Renal cortex interstitium (tissue), 11 donors: ENCODE data around the gene MYOCD. TPM values are rescaled to one million over a fixed set of nuclear protein-coding genes. Genes with fewer than 3 reads are reported as not detected.
A peak's percentile ranks its signal among the peaks of the same experiment; 100 is the strongest.

Experiments
- DNase-seq, 11 donors: peaks; one replicate each; pipeline ENCODE4 v3.0.0-alpha.2; 2013; ENCODE audit warnings: low read depth in 9 of 11, low spot score in 4 of 11; ENCODE audit errors: extremely low read depth in 1 of 11
- polyA plus RNA-seq, 3 donors: library from polyadenylated mRNA; unstranded; fragments of 120-200 nt; gene quantifications; one replicate each; pipeline ENCODE4 v1.2.1, GENCODE V29; 2013; ENCODE audit not compliant: insufficient read length in 3 of 3

MYOCD gene
- polyA plus RNA-seq, 3 donors, result 5.4 to 7.4 (median 6.6) TPM

DNA sequence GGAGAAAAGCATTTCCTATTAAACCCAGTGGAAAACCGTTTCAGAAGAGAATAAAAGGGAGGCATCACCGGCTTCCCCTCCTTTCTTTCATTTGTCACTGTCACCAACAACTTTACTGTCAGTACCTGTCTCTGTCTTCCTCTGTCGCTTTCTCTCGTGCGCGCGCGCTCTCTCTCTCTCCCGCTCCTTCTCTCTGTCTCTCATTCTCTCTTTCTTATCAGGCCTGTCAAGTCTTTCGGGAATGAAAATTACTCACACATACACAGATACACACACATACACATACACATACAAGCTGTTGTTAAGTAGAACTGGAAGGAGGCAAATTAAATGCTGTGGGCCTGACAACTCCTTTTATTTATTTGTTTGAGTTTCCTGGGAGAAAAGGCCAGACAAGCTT lies 17.6 kb downstream of the MYOCD start:
- no peak for DNase-seq

DNA sequence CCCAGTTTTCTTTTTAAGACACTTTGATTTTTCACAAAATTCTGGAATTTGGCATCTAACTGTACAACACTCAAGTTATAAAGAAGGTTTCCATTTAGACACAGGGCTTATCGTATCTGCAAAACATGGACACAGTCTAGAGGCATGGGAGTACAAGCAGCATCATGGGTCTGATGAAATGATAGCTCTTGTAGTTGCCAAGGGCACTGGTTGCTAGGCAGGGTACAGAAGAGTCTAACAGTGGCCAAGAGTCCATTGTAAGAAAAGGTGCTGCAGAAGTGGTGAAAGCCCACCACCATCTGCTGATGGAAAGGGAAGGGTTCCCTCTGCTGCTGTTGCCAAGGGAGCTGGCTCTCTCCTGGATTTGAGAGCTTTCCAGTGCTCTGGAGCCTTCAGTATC lies 20.8 kb downstream of the MYOCD start:
- DNase-seq, result no peak

DNA sequence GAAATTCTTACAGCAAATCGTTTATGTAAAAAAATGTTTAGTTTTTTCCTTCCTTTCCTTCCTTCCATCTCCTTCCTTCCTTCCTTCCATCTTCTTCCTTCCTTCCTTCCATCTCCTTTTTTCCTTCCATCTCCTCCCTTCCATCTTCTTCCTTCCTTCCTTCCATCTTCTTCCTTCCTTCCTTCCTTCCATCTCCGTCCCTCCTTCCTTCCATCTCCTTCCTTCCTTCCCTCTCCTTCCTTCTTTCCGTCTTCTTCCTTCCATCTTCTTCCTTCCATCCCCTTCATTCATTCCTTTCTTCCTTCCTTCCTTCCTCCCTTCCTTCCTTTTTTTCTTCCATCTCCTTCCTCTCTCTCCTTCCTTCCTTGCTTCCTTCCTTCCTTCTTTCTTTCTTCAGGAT lies 22.7 kb downstream of the MYOCD start:
- DNase-seq, result no peak

DNA sequence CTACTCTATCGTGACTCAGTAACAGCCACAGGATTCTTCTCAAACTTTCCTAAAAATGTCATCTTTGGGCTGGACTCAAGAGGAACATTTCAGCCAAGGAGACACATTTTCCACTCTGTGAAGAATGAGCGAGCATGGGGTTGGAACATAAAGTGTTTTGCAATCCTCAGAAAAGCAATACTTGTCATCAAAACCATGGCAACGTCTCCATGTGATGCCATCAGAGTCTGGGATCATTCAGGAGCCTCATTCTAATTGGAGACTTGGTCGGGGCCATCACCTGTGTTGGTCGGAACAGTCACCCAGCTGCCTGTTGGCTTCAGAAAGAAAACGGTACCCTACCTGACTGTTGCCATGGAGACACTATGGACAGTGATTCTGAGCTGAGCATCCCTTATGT lies 25.5 kb downstream of the MYOCD start:
- DNase-seq, result no peak

DNA sequence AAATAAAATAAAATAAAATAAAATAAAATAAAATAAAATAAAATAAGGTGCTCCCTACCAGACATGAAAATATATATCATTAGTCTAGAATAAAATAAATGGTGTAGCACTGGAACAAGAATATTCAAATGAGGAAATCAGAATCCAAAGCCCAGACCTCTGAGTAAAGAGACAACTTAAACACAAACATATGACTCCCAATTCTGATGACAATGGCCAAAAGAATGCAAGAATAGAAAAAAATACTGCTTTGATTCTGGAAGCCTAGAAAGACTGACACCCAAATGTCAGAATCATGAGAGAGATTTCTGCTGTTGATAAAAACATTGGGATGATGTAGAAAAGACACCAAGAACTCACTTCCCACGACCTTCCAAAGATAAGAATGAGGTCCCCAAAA lies 27.9 kb downstream of the MYOCD start:
- DNase-seq, result no peak

DNA sequence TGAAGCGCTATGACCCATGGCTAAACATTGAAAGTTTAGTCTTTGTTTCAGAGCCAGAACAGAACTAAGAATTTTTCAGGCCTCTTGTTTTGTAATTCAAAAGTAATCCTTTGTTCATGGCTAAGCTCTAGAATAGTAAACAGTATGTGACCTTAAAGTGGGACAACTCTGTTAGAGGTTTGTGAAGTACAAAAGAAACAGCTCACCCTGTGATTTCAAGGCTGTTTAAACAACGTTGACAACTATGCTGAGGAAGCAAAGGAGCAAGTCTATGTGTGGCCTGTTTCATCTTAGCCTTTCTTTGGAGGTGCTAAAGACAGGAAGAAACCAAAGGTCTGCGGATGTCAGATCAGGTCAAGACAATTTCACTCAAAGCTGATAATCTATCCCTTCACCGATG lies 40.4 kb downstream of the MYOCD start:
- DNase-seq, result no peak

DNA sequence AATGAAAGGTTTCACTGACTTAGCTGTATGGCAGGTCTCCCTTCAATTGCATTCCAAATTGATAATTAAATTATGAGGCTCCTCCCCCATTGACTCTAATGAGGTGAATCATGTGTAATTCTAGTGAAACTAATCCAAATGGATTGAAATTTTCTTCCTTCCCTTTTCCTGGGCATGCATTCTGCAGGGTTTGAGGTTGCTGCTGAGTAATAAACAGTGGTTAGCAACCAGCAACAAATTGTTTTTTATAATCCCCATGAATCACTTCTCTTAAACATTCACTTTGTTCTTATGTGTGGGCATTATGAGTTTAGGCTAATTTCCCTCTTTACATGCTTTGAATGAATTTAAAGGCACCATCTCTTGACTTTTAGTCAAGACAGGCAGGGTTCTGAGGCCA lies 43.4 kb downstream of the MYOCD start:
- no peak for DNase-seq

DNA sequence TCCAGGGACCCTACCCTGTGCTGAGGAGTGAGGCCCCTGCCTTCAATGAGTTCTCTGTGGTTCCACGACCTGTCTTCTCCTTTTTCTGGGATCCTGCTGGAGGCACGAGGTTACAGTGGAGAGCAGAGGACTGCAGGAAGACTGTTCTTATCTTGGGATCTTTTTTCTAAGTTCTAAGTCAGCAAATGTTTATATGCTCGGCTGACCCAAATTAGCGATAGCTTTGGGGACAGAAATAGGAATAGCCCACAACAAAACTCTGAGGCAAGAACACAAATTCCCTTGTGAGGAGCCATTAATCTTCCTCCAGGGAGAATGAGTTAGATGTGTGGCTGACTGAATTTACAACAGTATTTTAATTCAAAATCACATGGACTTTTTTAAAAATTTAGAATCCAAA lies 46.7 kb downstream of the MYOCD start:
- DNase-seq, result peak in 1 of 11 donors; percentile 12

DNA sequence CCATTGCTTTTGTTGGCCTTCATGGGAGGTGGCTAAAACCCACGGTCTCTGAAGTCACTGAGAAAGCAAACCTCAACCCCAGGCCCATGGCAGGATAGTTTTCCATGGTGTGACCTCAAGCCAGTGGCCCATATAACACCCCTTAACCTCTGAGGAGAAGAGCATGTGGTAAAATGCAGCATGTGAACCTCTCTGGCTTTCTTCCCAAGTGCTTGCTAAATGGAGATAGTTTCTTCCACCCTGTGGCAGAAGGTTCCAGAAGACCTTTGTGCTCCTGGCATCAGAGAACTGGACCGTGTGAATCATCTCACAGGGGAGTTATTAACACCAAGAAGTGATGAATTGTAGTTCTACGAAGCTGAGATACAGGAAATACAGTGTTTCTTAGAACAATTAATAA lies 47.3 kb downstream of the MYOCD start:
- DNase-seq, result no peak

DNA sequence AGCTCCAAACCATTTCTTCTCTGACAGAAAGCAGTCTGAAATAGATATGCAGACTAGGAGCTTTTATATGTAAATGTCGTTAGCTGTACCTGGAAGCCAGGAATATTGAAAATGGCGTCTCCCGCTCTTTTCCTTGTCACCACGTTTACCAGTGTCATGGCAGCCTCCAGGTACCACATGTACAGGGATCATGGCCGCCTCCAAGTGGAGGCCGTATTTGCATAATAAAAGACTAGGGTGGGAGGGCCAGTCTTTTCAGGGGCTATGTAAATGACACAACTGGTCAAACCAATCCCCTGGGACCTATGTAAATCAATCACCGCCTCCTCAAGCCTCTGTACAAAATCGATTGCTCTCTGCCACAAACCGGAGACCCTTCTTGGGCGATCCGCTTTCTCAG lies 54.3 kb downstream of the MYOCD start:
- DNase-seq, result no peak

DNA sequence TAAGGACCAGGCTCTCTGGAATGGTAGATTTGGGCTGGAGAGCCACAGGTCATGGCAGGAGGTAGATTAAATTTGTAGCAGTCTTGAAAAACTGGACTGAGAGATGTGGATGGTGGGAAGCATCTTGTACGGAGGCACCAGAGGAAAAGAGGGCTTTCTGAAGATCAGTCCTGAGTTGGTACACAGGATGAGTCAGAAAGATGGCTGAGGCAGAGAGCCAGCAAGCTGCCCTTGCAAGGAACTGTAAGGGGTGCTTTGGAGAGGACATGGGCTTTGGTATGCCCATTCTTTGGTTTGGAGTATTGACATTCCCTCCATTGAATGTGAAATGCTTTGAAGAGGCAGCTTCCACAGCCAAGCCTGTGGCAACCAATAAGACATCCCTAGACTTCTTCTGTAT lies 55.9 kb downstream of the MYOCD start:
- no peak for DNase-seq

DNA sequence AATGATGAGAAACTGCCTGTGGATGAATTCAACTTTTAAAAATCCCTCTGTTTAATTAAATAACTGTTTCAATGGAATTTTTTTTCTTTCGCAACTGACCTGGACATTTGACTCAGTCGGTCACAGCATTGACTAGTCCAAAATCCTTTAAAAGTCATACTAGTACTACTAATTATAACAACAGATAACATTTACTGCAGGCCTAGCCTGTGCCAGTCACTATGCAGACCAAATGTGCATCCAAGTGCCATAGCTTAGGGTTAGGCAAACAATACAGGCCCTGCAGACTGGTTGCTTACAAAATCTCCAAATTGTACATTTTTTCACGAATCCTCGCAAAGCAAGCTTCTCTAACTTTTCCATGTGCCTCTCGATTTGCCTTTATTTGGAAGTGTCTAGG lies 56.6 kb downstream of the MYOCD start:
- DNase-seq, result no peak

DNA sequence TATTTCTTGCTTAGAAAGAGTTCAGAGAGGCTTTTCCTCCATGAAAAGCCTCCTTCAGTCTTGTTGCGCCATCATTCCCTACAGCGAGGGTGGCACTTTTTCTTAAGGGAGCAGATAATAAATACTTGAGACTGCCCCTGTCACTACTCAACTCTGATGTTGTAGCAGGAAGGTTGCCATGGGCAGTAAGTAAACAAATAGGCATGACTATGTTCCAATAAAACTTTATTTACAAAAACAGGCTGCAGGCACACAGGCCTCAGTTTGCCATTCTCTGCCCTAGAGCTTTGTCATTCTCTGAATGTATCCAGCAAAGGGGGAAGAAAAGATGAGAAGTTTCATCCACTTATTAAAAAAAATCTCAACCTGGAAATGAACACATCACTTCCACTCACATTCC lies 60.4 kb downstream of the MYOCD start:
- no peak for DNase-seq

DNA sequence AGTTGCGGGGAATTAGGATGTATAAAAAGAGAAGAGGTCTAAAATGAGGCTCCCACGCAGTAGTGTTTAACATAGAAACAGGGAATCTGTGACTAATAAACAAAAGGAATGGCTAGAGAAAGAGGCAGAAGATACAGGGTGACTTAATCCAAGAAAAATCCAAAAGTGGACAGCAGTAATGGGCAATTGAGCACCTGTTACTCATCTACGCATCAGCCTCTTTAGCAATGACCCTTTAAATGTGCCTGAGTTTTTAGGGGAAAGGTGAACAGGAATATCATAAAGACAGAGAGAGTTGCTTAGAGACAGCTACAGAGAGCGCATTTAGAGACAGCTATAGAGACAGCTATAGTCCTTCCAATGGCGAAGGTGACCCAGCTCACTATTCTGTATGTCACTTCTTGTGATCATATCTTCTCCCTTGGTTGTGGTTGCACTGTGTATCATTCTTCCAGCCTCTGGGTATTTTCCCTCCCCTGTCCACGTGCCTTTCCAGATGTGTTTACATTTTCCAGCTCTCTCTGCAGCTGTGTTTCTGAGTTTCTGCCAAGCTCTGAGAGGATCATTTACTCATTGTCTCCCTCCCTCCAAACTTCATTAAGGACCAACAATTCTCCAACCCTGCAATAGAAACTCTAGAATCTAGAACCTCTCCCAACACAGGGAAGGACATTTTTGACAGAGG lies 61.5 kb downstream of the MYOCD start:
- peak in 2 of 11 donors; percentile 21 to 22 for DNase-seq

DNA sequence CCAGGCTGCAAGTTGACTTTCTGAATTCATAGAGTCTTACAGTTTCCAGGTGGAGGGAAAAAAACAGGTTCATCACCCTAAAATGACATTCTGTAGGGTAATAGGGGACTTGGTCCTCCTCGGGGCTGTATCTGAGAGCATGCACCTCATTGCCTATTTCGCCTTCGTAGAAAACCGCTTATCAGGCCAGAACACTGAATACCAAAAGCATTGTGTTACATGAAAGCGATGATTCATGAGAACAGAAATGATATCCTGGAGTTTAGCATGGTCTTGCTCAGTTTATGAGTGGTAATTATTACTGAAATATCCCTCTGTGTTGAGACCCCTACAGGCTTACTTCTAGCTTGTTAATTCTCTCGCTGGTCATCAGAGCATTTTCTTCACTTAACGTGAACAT lies 62.2 kb downstream of the MYOCD start:
- DNase-seq, result no peak

DNA sequence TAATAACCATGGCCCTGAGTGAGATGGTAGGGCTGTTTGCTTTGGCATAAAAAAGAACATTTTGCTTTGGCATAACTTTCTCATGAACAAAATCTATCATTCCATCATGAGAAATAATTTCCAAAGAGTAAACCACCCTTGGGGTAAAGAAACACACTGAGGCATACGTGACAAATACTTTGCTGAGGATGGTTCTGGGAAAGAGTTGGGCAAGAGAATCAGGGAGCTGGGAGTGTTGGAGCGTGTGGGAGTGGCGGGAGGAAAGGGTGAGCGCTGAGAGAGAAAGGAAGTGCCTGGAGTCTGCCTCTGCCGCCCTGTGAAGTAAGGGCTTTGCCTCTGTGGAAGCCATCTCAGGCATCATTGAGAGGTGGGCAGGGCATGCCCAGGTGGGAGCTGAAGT lies 63.4 kb downstream of the MYOCD start:
- no peak for DNase-seq

DNA sequence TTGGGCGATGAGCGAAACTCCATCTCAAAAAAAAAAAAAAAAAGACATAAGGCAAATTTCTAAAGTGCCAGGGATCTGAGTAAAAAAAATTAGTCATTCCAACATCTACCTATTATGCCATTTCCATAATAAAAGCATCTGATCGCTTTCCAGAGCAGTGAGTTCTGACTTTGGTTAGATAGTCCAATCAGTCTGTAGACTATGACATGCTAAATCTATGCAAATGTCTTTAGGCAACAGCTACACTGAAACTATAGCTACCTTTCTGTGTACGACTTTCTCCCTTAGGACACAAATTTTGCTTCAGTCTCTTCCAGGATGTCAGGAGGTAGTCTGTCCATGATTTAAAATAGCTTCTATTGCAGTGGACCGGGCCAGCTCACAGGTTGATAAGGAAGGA lies 64.7 kb downstream of the MYOCD start:
- no peak for DNase-seq

DNA sequence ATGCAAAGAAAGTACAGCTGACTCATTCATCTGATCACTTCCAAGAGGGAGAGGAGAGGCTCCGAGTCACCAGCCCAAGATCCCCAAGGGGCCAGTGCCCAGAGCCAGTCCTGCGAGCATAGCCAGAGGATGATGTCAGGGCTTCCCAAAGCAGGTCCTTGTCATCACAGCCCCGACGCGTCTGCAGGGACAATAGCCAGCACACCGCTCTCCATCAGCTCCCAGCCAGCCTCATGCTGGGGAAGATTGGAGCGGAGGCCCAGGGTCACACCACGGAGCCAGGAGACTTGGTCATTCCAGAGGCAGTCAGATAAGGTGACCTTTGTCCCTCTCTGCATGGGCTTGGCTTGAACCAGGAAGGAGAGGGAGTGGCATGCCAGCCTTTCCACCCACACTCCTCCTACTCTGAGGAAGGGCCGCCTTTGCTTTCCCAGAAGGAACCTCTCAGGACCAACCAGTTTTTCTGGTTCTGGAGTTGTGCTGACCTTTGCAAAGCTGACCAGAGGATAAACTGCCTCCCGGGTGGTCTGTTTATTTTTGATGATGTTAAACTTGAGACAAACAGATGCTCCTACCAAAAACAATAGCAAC lies 65.3 kb downstream of the MYOCD start:
- peak in 7 of 11 donors; percentile 15 to 75 (median 54) for DNase-seq

DNA sequence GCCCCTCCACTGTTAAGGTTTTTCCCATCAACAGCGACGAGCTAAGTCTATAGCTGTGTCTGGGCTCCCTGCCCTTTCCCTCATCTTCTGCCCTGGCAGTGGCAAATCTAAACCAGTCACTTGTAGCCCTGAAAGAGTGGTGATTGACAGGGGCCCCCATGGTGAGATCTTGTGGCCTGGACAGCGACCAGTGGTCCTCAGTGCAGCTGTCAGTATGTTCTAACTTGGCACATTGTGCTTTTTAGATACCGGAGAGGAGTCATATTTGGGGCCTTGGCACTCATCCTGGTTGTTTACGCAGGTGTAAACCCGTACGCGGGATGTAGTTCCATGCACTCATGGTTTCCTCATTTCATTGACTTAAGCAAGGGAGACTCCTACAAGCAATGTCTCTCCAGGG lies 66.1 kb downstream of the MYOCD start:
- DNase-seq, result no peak

DNA sequence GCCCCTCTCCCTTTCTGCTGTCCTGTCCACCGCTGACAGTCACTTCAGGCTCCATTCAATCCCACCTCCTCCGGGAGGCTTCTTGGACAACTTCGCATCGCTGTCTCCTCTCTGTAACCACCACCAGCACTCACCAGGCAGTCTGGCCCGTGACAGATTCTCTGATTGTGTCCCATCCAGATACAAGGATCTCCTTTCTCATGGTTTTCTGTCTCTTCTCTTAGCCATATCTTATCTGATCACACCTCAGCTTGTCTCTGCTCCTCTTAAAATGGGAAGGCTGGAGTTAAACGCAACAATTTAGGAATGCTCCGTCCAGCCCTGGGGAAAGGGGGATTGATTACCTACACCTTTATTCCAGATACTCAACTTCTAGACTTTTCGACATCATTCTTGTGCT lies 66.7 kb downstream of the MYOCD start:
- DNase-seq, result no peak

DNA sequence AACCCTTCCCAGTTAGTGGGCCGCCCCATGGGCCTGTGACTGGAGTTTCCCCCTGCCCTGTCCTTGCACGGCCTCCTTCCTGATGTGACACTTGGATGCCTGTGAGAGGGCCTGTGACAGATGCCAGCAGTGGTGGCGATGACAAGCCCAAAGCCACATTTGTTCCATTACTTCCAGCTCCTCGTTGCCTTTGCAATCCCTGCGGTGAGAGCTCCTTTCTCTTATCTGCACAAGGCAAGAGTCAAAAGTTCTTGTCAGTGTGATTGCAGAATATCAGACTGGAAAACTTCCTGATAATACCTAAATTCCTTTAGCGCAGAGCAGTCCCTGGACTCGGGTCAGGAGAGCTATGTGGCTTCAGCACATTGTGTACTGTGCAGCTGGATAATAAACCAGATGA lies 69.2 kb downstream of the MYOCD start:
- DNase-seq, result no peak
